ENCODE measurements around the gene TMEM120B.

TMEM120B gene

DNA sequence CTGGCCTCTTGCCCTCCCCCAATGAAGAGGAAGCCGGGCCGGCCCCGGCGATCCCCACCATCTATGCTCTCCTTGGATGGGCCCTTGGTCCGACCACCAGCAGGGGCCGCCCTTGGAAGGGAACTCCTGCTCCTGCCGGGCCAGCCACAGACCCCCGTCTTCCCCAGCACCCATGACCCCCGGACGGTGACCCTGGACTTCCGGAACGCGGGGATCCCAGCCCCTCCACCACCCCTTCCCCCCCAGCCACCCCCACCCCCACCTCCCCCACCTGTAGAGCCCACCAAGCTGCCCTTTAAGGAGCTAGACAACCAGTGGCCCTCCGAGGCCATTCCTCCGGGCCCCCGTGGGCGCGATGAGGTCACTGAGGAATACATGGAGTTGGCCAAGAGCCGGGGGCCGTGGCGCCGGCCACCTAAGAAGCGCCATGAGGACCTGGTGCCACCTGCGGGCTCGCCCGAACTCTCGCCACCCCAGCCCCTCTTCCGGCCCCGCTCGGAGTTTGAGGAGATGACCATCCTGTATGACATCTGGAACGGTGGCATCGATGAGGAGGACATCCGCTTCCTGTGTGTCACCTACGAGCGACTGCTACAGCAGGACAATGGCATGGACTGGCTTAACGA is 110.7 kb downstream of the TMEM120B start:
- DNase-seq, result no peak

DNA sequence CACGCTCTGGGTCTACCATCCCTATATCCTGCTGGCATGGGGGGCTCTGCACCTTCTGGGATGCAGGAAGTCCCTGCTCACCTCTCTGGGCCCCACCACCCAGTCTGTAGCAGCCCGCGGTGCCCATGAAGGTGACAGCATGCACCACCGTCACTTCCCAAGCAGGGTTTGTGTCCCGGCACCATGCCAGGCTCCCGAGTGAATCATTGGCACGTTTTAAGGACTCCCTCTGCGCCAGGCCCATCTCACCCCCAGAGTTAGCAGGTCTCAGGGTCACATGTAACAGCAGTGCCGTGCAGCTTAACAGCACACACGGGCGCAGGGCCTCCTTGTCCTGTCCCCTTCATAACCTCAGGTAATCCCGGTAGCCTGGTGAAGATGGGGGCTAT is 111.2 kb downstream of the TMEM120B start:
- DNase-seq, result no peak

DNA sequence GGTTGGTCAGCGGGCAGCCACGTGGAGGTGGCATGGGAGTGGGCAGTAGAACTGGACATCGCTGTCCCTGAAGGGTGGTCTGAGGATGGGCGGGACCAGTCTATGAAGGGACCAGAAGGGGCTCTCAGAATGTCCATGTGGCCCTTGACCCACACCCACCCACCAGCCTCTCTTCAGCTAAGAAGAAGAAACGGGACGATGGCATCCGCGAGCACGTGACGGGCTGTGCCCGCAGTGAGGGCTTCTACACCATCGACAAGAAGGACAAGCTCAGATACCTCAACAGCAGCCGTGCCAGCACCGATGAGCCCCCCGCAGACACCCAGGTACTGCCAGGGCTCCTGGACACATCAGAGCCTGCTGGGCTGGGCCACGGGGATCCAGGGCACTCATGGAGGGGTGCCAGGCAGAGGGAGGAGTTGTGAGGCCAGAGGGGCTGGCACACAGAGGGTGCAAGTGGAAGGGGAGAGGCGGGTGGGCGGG is 112.5 kb downstream of the TMEM120B start:
- DNase-seq, result no peak

DNA sequence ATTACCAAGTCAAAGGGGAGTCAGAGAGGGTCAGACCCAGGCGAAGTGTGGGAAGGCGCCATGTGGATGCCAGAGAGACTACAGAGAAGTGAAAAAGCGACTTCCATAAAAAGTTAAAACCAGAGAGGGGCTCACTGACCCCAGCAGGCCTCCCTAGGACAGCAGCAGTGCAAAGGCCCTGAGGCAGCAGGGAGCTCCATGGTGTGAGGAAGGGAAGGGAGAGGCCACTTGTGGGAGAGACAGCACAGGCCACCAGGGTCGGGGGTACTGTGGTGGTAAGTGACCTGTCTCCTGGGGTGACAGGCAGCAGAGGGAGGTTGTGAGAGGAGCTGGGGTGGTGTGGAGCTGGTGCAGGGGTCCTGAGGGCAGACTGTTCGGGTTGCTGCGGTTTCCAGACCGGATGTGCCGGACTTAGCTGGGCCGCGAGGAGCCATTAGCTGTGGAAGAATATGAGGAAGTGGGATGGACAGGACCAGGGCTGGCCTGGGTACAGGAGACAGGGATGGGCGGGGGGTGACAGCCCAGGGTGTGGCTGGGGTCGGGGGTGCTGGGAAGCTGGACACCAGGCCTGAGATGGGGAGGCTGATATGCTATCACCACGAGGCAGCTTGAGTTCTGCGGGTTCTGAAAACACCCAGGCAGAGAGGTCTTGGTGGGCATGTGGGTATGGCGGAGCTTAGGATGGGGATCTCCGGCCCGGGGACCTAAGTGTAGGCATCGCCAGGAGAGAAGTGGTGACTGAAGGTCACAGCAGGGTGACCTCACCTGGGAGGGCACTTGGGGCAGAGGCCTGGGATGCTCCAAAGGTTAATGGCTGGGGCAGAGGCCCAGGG is 114.0 kb downstream of the TMEM120B start:
- no peak for DNase-seq

DNA sequence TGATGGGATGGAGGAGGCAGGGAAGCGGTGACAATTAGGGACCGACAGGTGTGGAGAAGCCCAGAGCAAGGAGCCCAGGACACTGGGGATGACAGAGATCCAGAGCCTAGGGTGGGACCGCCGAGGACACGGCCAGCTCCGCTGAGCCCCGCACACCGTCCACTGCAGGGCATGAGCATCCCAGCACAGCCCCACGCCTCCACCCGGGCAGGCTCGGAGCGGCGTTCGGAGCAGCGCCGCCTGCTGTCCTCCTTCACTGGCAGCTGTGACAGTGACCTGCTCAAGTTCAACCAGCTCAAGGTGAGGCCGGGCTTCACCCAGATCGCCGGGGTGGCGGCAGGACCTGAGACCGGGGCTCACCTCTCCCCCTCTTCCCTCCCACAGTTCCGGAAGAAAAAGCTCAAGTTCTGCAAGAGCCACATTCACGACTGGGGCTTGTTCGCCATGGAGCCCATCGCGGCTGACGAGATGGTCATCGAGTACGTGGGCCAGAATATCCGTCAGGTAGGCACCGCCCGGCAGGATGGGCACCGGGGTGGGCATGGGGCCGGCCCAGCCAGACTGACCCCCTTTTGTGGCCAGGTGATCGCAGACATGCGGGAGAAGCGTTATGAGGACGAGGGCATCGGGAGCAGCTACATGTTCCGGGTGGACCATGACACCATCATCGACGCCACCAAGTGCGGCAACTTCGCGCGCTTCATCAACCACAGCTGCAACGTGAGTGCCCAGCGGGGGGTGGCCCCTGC is 115.0 kb downstream of the TMEM120B start:
- no peak for DNase-seq

DNA sequence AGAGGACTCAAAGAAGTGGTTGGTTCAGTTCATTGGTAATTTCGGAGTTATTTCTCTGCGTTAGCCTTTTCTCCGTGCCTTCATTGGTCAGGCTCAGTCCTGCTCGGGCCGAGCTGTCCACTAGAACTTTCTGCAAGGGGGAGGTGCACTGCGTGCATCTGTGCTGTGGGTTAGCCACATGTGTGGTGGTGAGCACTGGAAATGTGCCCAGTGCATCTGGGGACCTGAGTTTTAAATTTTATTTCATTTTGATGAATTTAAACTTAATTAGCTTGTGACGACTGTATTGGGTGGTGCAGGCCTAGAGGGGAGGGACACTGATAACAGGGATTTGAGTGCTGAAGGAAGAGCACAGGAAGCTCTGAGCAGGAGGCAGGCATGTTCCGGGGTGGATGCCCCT is 115.8 kb downstream of the TMEM120B start:
- DNase-seq, result no peak

DNA sequence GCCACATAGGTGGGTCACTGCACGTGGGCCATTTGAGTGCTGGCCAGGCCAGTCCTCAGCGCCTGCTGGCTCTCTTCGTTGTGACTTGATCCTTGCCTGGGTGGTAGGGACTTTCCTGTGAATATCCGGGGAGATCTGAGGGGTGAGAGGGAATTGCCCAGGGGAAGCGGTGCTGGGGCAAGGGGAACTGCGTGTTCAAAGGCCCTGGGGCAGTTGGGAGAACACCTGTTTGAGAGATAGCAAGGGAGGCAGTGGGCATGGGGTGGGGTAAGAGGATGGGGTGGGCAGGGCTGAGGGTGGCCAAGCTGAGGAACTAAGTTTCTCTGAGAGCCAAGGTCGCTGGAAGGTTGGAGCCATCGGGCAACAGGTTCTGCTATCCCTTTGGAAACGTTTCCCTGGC is 116.3 kb downstream of the TMEM120B start:
- no peak for DNase-seq

DNA sequence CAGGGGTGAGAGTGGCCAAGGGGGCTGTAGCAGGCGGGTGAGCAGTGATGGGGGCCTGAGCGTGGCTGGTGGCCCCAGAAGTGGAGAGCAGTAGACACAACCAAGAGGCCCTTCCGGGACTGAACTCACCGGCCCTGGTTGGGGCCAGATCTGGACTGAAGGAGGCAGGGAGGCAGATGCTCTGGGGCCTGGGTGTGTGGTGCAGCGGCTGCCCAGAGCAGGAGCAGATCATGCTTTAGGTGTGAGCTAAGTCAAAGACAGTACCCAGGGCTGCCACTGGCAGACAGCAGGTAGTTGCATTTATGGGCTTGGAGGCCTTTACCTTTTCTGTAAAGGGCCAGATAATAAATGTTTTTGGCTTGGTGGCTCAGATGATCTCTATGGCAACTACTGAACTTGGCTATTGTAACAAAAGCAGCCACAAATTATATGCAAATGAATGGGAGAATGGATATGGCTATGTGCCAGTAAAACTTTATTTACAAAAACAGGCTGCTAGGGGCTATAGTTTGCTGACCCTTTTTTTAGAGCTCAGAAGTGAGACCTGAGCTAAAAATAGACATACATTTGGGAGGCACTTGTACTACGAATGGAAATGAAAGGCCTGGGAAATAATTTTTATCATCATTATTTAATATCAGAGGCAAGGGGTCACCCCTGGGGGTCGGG is 116.8 kb downstream of the TMEM120B start:
- DNase-seq, result no peak

DNA sequence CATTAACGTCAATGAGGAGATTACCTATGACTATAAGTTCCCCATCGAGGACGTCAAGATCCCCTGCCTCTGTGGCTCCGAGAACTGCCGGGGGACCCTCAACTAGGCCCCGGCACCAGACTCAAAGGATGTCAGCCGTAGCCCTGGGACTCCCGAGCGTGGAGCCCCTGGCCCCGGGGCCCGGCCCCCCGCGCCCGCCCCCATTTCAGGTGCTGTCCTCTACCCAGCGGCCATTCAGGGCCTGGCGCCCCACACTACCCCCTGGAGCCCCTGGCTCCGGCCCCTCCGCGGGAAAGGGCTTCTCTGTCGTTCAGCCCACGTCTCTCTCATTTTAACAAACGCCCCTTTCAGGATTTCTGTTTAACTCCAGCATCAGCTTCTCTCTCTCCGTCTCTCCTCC is 117.6 kb downstream of the TMEM120B start:
- DNase-seq, result no peak

DNA sequence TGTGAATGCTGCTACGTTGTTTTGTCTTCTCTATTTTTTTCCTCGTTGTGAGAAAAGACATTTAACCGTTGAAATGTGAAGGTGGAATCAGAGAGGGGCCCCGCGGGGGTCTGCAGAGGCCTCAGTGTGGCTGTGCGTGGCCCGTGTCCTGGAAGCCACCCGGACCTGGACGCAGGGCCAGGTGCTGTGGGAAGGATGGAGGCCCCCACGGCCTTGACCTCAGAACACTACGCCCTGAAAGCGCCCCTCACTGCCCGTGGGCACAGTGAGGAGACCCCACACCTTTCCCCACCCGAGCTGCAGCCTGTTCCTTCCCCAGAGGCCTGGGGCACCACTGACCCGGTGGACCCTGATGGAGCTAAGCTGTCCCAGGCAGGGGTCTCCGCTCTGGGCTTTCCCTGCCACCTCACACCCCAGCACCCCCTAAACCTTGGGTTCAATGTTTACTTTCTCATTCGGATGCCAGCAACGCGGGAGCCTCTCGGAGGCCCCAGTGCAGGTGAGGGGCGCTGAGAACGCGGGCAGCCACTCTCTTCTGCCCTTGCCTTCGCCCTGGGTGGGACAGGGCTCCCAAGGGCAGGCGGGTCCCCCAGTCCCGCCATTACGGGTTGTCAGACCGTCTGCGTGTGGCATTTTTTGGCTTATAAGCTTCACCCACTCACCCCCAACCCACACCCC is 118.2 kb downstream of the TMEM120B start:
- DNase-seq, result no peak
